ENCODE measurements around the gene PPARD.
A peak's percentile ranks its signal among the peaks of the same experiment; 100 is the strongest.
"Not testable (repeated sequence)": the region's sequence is repeated elsewhere in the genome, so short reads cannot be mapped to it uniquely, and the experiment has no call there.

The PPARD gene

DNA sequence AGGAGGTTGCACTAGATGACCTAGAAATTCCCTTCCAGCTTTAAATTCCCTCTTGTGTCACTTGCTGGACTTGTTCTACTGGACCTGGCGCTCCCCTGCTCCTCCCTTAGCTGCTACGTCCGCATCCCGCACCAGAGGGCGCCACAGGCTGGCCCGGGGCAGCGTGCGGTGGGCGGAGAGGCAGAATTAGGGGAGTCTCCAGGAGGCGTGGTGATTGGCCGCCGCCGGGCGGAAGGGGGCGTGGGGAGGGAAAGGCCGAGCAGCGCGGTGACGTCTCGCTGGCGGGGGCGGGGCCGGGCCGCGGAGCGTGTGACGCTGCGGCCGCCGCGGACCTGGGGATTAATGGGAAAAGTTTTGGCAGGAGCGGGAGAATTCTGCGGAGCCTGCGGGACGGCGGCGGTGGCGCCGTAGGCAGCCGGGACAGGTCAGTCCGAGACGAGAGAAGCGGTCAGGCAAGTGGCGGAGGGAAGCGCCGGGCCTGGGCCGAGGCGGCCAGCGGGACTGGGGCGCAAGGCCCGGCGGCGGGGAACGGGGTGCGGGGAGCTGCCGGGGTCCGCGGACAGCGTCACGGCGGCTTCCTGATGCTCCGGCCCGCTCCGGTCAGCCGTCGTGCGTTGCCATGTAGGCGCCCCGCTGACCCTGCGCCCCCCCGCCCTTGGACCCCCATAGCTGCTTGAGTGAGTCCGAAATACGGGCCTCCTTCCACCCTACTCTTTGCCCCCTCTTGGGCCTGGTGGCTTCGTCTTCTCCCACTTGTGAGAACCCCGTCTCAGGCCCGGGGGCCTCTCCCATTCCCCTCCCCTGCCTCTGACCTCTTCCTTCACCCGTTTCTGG is at the start of gene PPARD:
TSS of gene PPARD (plus strand) at position 301 of the 834 bp plus-strand sequence. CDS start 68,530 bp downstream, outside the sequence.
- peak; percentile 97 for DNase-seq

DNA sequence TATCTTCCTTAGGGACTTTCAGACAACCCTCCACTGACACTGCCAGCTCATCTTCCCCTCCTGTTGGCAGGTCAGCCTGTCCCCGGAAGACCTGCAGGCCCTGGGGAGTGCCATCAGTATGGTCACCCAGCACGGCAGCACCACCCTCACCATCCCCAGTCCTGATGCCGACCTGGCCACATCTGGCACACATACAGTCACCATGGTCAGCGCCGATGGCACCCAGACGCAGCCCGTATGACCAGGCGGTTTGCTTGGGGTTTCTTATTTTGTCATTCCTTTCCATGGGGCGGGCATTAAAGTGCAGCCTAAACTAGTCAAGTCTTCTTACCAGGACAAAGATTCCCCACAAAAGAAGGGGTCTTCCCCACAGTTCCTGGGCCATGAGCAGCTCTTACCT is 48.7 kb upstream of the PPARD start:
- no peak for DNase-seq

DNA sequence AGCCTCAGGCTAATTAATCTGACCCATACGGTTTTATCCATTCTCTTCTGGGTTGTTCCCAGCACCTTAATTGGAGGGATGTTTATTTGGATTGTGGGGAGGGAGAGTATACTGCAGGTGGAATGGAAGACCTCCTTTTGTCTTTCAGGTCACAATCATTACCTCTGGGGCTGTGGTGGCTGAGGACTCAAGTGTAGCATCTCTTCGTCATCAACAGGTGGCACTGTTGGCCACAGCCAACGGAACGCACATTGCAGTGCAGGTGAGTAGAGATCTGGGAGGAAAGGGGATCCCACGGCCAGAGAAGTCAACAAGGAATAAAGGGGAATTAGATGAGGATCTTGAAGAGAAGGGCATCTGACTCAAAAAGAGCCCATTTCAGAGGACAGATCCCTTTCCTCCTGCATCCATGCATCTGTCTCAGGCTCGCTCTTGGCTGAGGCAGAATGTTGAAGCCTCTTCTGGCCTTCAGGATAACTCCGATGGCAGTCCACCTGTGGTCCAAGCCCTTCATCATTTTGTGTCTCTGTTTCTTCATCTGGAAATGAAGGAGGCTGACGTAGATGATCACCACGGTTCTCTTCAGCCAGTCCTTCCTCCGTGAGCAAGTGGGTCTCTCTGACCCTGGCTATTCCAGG is 47.9 kb upstream of the PPARD start:
- peak; percentile 71 for DNase-seq

DNA sequence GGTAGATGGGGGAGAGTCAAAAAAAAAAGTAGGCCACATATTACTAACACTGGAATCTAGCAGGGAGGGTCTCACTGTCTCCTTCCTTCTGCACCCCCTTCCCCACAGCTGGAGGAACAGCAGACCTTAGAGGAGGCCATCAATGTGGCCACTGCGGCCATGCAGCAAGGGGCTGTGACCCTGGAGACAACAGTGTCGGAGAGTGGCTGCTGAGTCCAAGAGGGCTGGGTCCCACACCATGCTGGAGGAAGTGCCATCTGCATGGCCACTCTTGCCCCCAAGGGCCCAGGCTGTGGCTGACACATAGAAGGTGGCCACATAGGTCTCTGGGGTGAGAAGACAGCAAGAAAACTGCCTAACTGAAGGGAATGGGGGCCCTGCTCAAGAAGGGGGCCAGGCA is 47.3 kb upstream of the PPARD start:
- DNase-seq, result no peak

DNA sequence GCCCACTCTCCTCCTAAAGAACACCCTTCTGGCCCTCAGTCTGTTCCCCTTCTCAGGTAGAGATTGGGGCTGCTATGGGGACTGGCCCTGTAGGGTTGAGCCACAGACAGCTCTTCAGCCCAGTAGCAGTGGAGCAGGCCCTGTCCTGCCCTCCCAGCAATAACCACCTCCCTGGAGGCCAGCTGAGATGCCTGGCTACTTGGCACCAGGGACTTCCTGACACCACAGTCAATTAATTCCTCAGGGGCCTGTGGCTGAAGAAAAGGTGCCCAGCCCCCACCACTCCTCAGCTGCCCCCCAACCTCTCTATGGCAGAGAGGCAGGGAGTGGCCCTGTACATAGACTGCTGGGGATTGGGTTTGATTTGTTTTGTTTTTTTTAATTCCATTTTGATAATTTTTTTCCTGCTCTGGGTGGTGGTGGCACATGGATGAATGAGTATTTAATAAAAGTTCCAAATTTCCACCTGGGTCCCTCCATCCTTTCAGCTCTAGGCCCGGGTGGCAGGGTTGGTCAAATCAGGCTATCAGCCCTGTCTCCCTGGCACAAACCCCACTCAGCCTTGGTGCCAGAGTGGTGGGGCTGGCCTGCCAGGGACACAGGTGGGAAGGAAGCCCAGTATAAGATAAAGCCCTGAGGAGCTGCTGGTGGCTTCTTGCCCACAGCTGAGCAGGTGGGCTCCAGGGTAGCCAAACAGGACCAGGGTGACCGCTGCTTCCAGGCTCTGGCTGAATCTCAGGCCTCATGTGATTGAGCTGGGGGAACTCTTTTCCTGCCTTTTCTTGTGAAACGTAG is 46.6 kb upstream of the PPARD start:
- DNase-seq, result no peak

DNA sequence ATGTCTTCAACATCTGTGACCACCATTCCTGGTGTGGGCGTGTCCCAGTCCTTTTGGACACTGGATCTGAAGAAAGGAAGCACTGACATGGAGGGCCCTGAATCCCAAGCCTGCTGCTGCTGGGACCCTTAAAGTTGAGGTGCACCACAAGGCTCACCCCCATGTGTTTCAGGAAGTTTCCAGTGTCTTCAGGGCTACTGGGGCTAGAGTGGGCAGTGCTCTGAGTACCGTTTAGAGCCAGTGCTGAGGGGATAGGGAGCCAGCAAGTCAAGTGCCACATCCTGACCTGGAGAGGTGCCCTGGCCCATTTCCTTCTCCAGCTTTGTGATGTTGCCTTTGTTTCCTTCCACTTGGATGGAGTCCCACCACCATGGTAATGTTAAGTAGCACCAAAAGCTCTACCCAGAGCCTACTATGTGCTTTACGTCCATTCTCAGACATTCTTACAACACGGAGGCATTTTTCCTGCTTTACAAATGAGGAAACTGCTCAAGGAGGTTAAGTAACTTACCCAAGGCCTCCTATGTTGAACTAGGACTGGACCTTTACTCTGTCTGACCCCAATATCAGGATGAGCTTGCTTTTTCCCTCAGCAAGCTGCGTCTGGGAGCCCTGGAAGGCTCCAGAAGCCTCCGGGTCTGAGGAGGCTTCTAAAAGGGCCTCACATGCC is 45.3 kb upstream of the PPARD start:
- no peak for DNase-seq

DNA sequence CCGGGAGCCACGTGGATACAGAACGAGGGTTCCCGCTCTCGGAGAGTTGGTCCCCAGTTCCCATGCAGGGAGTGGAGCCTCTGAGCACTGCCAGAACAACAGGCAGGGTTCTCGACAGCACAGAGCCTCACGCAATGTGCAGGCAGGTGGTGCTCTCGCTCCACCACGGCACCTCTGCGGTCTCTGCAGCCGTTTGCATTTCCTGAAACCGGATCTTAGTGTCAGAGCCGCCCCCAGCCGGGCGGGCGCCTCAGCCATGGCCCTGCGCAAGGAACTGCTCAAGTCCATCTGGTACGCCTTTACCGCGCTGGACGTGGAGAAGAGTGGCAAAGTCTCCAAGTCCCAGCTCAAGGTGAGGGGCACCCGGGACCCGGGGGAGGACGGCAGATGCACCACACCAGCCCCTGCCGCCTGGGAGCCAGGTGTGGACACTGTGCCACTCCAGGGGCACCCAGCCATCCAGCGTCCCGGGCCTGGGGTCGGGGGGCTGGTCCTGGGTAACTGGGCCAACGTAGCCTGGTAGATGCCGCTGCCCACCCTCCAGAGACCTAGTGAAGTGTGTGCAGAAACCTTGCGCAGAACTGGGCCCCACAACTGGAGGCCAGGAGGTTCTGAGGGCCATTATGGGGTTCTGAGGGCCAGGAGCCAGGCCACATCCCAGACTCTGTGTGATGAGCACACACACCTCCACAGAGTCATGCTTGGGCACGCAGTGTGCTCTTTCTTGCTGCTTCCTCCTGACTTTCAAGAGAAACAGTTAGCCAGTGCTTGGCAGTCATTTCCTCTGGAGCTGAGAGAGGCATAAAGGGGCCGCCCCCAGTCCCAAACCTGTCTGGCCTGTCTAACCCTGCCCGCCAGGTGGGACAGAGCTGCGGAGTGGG is 44.5 kb upstream of the PPARD start, which contains the start of gene DEF6:
TSS of gene DEF6 (plus strand) at position 218 of the 881 bp plus-strand sequence. CDS start at position 257, 39 bp downstream.
- peak; percentile 92 for DNase-seq

DNA sequence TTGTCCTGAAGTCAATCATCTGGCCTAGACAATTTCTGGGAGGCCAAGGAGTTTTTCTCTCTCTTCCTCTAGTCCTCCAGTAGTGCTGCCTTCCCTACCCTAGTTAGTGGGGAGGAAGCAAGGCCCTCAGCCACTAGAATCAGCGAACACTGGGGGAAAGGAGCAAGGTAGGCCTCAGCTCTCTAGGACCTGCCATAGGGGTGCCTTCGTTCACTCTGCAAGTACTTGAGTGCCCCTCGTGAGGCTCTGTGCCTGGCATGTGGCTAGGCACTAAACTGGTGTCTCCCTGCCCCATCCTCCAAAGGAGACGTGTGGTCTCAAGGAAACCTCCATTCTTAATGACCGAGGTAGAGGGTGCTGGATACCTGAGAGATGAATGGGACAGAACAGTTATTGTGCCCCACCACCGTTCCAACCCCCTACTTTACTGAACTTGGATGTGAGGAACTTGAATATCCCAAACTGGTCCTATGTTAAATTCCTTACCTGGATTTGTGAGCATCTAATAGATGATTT is 43.7 kb upstream of the PPARD start:
- peak; percentile 27 for DNase-seq

DNA sequence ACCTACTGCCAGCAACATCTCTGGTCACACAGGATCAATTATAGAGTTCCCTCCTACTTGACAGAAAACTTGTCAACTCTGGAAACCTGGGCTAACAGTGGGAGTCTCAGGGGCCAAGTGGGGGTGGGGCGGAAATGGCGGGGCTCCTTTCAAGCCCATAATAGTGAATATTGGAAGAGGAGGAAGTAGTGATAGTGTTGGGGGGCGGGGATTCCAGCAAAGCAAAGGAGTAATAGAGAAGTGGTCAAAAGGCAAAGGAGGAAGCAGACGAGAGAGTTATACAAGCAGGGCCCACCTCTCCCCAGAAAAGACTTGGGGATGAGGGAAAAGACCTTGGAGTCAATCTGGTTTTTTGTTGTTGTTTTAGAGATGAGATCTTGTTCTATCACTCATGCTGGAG is 42.7 kb upstream of the PPARD start:
- DNase-seq, result peak; percentile 41

DNA sequence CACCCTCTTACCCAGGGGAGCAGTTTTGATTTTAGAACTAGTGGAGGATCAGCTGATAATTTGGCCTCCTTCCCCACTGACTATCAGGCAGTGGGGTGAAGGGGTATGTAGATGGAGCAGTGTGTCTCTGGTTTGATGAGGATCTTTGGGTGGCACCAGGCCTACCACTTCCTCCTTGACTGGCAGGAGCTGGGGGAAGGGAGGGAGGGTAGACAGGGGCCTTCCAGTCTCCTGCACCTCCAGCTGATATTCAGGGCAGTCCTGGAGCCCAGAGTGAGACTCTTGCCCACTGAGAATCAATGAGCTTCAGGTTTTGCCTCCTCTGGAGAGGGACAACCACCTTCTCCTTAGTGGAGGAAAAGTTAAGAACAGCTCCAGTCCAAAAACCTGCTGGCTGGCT is 41.5 kb upstream of the PPARD start:
- DNase-seq, result peak; percentile 70

DNA sequence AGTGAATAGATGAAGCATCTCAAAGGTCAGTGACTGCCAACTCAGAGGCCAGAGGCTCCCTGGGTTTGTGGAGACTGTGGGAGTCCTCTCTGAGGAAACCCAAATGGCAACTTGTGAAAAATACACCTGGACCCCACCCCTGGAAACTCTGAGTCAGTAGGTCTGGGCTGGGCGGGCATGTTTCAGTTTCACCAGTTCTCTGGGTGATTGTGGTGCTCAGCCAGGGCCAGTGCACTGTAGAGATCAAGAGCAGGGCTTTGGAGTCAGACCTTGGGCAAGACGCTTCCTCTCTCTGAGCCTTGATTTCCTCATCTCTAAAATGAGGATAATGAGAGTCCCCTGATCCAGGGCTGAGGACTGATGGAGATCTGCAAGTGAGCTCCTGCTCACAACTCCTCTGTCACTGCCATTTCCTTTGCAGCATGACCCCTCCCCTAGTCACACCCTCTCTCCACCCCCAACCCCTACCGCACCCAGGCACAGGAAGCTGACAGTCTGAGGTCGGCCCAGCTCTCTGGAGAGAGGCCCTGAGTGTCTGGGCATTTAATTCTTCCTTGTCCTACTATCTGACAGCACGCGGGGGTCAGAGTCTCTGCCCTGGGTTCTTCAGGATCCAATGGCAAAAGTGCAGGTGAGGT is 39.6 kb upstream of the PPARD start:
- peak; percentile 89 for DNase-seq

DNA sequence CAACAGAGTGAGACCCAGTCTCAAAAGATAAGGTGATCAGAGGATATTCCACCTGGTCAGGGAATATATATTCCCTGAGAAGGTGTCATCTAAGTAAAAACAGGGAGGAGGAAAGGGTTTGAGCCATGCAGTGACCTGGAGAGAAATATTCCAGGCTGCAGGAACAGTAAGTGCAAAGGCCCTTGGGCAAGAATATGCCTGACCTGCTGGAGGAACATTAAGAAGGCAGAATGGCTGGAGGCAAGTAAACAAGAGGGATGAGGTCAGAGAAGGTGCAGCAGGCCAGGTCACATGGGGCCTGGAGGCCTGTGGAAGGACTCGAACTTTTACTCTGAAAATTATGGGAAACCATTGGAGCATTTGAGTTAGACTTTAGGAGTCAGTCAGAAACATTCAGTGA is 38.1 kb upstream of the PPARD start:
- DNase-seq, result no peak

DNA sequence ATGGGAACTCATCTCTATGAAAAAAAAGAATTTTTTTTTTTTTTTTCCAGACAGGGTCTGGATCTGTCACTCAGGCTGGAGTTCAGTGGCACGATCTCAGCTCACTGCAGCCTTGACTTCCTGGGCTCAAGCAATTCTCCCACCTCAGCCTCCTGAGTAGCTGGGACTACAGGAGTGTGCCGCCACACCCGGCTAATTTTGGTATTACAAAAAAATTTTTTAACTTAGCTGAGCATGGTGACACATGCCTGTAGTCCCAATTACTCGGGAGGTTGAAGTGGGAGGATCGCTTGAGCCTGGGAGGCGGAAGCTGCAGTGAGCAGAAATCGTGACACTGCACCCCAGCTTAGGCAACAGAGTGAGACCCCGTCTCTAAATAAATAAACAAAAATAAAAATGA is 37.2 kb upstream of the PPARD start:
- peak; percentile 51 for DNase-seq

DNA sequence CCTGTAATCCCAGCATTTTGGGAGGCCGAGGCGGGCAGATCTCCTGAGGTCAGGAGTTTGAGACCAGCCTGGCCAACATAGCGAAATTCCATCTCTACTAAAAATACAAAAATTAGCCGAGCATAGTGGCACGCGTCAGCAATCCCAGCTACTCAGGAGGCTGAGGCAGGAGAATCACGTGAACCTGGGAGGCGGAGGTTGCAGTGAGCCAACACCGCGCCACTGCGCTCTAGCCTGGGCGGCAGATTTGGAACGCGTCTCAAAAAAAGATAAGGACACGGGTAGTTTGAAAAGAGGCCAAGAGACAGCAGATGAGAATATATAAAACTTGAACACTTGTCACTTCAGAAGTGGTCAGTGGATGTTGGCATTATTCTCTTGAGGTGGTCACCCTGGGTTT is 35.2 kb upstream of the PPARD start:
- DNase-seq, result not testable (repeated sequence)

DNA sequence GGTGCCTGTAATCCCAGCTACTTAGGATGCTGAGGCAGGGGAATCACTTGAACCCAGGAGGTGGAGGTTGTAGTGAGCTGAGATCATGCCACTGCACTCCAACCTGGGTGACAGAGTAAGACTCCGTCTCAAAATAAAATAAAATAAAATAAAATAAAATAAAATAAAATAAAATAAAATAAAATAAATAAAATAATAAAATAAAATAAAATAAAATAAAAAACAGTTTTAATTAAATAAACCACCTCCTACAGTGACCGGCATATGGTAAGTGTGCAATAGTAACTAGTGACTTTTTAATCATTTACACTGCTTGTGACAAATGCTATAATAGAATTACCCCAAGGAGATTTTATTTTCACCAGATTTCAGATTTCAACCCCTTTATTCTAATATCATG is 33.8 kb upstream of the PPARD start:
- DNase-seq, result not testable (repeated sequence)

DNA sequence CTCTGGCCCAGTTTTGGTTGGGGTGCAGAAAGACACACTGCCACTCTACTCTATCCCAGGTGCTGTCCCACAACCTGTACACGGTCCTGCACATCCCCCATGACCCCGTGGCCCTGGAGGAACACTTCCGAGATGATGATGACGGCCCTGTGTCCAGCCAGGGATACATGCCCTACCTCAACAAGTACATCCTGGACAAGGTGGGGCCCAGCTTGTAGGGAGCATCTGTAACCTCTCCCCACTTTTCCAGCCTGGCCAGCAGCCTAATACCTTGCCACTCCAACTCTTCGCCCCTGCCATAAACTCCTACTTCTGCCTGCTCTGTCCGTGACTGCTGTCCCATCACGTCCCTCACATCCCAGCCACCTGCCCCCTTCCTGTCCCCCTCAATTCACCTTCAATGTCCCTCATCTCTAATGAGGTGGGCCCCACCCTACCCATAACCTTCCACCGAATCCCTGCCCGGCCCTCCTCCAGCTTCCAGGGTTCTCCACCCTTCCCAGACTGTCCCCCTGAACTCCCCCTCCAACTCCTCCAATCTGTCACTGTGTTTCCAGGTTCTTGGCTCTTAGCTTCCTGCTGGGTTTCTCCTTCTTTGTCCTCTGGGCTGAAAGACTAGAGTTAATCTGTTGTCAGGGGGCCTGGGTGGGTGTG is 32.6 kb upstream of the PPARD start:
- DNase-seq, result no peak

DNA sequence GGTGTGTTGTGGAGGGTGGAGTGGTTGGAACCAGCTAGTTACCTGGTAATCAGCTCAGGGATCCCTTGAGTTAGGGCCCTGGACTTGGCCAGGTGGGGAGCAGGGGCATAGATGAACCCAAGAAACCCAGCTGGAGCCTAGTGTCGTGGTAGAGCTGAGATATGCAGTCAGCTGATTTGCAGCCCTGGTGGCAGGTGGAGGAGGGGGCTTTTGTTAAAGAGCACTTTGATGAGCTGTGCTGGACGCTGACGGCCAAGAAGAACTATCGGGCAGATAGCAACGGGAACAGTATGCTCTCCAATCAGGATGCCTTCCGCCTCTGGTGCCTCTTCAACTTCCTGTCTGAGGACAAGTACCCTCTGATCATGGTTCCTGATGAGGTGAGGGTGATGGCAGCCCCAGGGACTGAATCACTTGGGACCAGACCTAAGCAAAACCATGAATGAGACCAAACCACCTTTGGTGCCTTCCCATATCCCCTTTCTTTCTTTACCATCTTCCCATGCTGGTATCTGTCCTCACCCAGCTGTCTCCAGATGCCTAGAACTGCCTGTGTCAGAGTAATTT is 32.0 kb upstream of the PPARD start:
- DNase-seq, result no peak

DNA sequence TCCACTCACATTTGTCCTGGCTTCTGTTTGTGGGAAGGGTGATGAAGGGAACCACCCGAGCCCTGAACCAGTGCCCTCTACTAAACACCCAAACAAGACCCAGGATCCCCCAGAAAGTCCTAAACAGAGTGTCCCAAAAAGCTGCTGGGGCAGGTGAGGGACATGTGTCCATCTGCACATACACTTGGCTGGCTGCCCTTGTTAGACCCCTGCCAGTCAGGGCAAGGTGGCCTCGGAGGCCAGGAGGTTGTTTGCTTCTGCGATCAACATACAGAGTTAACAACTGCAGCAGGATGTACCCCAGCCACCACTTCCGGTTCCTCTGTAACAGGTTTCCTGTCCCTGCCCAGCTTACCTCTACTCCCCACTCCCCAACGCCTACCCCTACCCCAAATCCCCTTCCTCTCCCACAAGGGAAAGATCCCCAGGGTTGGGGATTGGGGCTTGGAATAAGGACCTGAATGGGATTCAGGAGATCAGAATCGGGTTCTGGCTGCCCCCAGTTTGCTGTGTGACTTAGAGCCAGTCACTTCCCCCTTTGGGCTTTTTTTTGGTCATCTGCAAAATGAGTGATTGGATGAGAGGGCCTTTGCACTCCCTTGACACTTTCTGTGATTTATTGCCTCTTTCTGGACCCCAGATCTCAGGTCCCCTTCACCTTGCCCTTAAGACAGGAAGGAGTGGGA is 30.8 kb upstream of the PPARD start:
- DNase-seq, result peak; percentile 75

DNA sequence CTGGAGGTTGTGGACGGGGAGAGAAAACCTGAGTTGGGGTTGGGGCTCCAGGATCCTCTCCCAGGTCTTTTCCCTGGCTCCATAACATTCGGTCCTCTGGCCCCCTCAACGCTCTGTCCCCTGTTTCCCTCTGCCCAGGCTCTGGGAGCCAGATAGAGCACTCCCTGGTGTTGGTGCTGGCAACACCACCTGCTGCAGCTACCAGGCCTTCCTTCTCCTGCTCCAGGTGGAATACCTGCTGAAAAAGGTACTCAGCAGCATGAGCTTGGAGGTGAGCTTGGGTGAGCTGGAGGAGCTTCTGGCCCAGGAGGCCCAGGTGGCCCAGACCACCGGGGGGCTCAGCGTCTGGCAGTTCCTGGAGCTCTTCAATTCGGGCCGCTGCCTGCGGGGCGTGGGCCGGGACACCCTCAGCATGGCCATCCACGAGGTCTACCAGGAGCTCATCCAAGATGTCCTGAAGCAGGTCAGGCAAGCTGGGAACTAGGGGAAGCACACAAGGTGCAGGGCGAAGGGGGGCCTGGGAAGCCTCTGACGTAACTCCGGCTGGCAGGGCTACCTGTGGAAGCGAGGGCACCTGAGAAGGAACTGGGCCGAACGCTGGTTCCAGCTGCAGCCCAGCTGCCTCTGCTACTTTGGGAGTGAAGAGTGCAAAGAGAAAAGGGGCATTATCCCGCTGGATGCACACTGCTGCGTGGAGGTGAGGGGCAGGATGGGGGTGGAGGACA is 30.1 kb upstream of the PPARD start:
- no peak for DNase-seq

All from CD4-positive, alpha-beta T cell treated with Interleukin-12 subunit alpha and Interleukin-12 subunit beta, for 1 hour (primary cell).